C4-2B (cell line): ENCODE data around the gene ST8SIA1.
"Not testable (repeated sequence)": the region's sequence is repeated elsewhere in the genome, so short reads cannot be mapped to it uniquely, and the experiment has no call there.

Source experiments
- H3K27ac ChIP-seq: fragments of 450-650 bp; 2 replicates; pipeline ENCODE4 v1.5.1; 2017
- ZFX ChIP-seq: fragments of 450-650 bp; IDR thresholded peaks from 2 replicates; pipeline ENCODE4 v1.6.1; 2017
- TF ChIP-seq, protein P1 (sequence below): fragments of 450-650 bp; conservative IDR thresholded peaks from 2 replicates; pipeline ENCODE4 v1.5.1; 2017; ENCODE audit warnings: mild to moderate bottlenecking

Gene ST8SIA1, protein sequence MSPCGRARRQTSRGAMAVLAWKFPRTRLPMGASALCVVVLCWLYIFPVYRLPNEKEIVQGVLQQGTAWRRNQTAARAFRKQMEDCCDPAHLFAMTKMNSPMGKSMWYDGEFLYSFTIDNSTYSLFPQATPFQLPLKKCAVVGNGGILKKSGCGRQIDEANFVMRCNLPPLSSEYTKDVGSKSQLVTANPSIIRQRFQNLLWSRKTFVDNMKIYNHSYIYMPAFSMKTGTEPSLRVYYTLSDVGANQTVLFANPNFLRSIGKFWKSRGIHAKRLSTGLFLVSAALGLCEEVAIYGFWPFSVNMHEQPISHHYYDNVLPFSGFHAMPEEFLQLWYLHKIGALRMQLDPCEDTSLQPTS

GRCh38 chr12:22334410-22335100 is at the start of gene ST8SIA1:
ST8SIA1 (minus strand) TSS chr12:22334707; CDS start chr12:22334232, 475 bp downstream.
- H3K27ac ChIP-seq: no peak within 1 kb of the TSS
- TF ChIP-seq, protein P1, sequence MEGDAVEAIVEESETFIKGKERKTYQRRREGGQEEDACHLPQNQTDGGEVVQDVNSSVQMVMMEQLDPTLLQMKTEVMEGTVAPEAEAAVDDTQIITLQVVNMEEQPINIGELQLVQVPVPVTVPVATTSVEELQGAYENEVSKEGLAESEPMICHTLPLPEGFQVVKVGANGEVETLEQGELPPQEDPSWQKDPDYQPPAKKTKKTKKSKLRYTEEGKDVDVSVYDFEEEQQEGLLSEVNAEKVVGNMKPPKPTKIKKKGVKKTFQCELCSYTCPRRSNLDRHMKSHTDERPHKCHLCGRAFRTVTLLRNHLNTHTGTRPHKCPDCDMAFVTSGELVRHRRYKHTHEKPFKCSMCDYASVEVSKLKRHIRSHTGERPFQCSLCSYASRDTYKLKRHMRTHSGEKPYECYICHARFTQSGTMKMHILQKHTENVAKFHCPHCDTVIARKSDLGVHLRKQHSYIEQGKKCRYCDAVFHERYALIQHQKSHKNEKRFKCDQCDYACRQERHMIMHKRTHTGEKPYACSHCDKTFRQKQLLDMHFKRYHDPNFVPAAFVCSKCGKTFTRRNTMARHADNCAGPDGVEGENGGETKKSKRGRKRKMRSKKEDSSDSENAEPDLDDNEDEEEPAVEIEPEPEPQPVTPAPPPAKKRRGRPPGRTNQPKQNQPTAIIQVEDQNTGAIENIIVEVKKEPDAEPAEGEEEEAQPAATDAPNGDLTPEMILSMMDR: no peak
- TF ChIP-seq ZFX: no peak

DNA sequence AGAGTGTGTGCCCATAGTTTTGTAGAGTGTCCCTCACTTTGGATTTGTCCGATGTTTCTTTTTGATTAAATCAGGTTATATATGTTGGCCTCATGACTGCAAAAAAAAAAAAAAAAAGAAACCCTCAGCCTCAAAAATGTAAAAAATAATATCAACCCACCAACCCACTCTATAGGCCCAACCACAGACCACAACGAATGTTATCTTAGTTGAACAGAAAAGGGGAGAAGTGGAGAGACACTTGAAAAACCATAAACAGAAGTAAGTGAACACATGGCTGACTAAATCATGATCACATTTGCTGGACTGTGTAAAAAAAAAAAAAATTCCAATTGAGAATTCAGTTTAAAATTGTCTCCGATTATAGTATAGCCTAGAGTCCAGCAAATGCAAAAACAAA is 45.5 kb upstream of the ST8SIA1 start:
- no peak for TF ChIP-seq ZFX
- TF ChIP-seq, protein P1: no peak
- H3K27ac ChIP-seq: no peak overlapping the region

GRCh38 chr12:22377731-22378496 is 43.4 kb upstream of the ST8SIA1 start:
- no peak overlapping the region for H3K27ac ChIP-seq
- TF ChIP-seq ZFX: no peak
- TF ChIP-seq, protein P1: no peak

- H3K27ac ChIP-seq: not testable (repeated sequence)
These were observed 42.2 kb upstream of the ST8SIA1 start for GRCh38 chr12:22376596-22377150.

DNA sequence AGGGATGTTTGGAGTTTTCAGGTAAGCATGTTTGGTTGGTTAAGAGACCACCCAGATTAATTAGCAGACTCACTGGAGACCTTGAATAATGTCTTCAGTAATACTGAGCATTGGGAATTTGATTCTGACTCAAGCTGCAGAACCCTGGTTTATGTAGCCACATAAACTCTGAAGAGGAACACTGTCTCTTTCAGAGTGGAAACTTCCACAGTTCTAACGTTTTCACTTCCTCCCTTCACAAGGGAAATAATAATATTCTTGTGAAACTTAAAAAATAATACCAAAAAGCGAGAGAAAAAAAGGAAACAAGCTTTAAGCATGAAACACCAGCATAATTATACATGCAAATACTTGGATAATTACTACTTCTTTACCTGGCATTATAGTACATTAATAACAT is 40.0 kb upstream of the ST8SIA1 start:
- TF ChIP-seq, protein P1: no peak
- no peak for TF ChIP-seq ZFX
- no peak overlapping the region for H3K27ac ChIP-seq

- TF ChIP-seq ZFX: no peak
- TF ChIP-seq, protein P1: no peak
- H3K27ac ChIP-seq: no peak overlapping the region
These were observed 37.9 kb upstream of the ST8SIA1 start for GRCh38 chr12:22372277-22372837.

GRCh38 chr12:22366181-22366580 is 31.7 kb upstream of the ST8SIA1 start:
- no peak overlapping the region for H3K27ac ChIP-seq
- TF ChIP-seq, protein P1: no peak
- no peak for TF ChIP-seq ZFX
